Sigmoid colon (tissue), 7 donors: ENCODE results near the gene NKD2. TPM values are rescaled to one million over a fixed set of nuclear protein-coding genes. Genes with fewer than 3 reads are reported as not detected.

Source experiments
- DNase-seq: peaks from one replicate; pipeline ENCODE4 v3.0.0-alpha.2; 2019
- H3K27ac ChIP-seq, 4 donors: fragments of 200-600 bp; sonication (generic); one replicate each; pipeline ENCODE4 v1.5.1; 2016 to 2019; ENCODE audit warnings: mild to moderate bottlenecking in 1 of 4
- H3K27me3 ChIP-seq, 3 donors: fragments of 200-600 bp; sonication (generic); one replicate each; pipeline ENCODE4 v1.5.1; 2019; ENCODE audit warnings: mild to moderate bottlenecking in 1 of 3
- H3K36me3 ChIP-seq, 4 donors: fragments of 200-600 bp; sonication (generic); one replicate each; pipeline ENCODE4 v1.5.1; 2016 to 2019
- H3K4me1 ChIP-seq, 4 donors: fragments of 200-600 bp; sonication (generic); one replicate each; pipeline ENCODE4 v1.5.1; 2017 to 2019
- H3K4me3 ChIP-seq, 4 donors: fragments of 200-600 bp; sonication (generic); one replicate each; pipeline ENCODE4 v1.5.1; 2017 to 2019; ENCODE audit warnings: mild to moderate bottlenecking in 2 of 4, moderate library complexity in 1 of 4
- H3K9me3 ChIP-seq, 4 donors: fragments of 200-600 bp in 3 of 4; sonication (generic) in 3 of 4; one replicate each; pipeline versions ENCODE4 v1.5.1 to v1.6.1; 2013 to 2019
- EP300 ChIP-seq, 4 donors: sonication (generic); formaldehyde crosslinking; IDR thresholded peaks; one replicate each; pipeline ENCODE4 v1.6.1; 2017; ENCODE audit warnings: antibody characterized with exemption in 4 of 4
- POLR2A ChIP-seq, 2 donors: fragments of 450-650 bp; IDR thresholded peaks; one replicate each; pipeline ENCODE4 v1.6.1; 2016; ENCODE audit warnings: antibody characterized with exemption in 2 of 2, mild to moderate bottlenecking in 2 of 2, moderate library complexity in 2 of 2
- POLR2AphosphoS5 ChIP-seq, 4 donors: sonication (generic); formaldehyde crosslinking; IDR thresholded peaks; one replicate each; pipeline ENCODE4 v1.6.1; 2017; ENCODE audit warnings: antibody characterized with exemption in 4 of 4
- WGBS, 2 donors: extraction: QIAGEN DNeasy Blood & Tissue Kit; methylation state at CpG; one replicate each; pipeline ENCODE4 v1.1.7; 2013; 5-methylcytosine and 5-hydroxymethylcytosine counted together
- intact Hi-C: fragments of 100-400 bp; cut with DNase I; formaldehyde crosslinking; loops from one replicate; pipeline ENCODE4 v1.15.1; 2023
- polyA plus RNA-seq, 3 donors: library from polyadenylated mRNA; stranded (reverse); fragments of 200-250 nt; gene quantifications; one replicate each; pipeline ENCODE4 v1.2.3, GENCODE V29; 2013
- total RNA-seq, 4 donors: library from RNA; depleted of rRNA; stranded (reverse); fragments of >200 nt; gene quantifications; one replicate each; pipeline ENCODE4 v1.1.0, GENCODE V29; 2016
- TF ChIP-seq, protein P1 (sequence below), 4 experiments: fragments of 450-650 bp in 3 of 4; fragments of 200-600 bp in 1 of 4; IDR thresholded peaks; one replicate each; pipeline ENCODE4 v1.5.1; 2016 to 2019; ENCODE audit warnings: antibody characterized with exemption in 4 of 4, mild to moderate bottlenecking in 3 of 4, moderate library complexity in 2 of 4
- donor health status: healthy with polysubstance abuse.
- donor health status: Bipolar disorder and iron deficiency.
- donor health status: healthy.

Gene NKD2
- total and polyA plus RNA-seq, 7 donors: 0.60 to 4.4 (median 1.8) TPM

DNA sequence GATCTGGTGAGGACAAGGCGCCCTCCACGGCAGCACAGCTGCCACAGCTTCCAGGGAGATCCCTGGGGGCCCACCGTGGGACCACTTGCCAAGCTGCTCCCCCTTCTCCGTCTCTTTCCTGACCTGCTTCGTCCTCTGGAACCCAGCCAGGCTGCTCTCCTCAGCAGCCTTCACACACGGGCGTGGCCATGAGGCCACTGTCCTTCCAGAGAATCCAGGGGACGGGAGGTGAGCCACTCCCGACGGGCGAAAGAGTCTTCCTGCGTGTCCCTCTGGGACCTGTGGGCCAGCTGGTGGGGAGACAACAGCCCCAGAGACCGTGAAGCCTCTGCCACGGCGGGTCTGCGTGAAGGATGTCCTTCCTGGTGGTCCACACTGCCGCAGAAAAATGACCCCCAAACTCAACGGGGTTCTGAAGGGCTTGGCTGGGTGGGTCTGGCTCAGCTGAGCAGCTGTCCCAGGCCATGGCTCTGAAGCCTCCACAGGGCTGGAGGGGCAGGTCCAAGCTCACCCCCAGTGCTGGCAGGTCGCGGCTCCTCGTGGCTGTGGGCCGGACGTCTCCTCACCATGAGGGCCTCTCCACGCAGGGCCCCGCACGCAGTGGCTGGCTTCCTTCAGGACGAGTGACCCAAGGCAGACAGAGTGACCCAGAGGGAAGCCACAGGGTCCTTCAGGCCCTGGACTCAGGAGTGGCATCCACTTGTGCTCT lies 47.4 kb upstream of the NKD2 start:
- Histone ChIP-seq H3K36me3 (no peaks in the 10 kb centered on the region), H3K9me3 (no peaks in the 10 kb centered on the region), H3K4me1 (peaks cover 0 to 25% (median 19%) of the 10 kb centered on the region in 4 donors), H3K27me3 (no peaks in the 10 kb centered on the region), H3K4me3 (no peak overlapping the region), H3K27ac (no peak overlapping the region)
- TF ChIP-seq POLR2A (IDR thresholded peaks at IDR 0.05): no peak
- TF ChIP-seq, protein P1, sequence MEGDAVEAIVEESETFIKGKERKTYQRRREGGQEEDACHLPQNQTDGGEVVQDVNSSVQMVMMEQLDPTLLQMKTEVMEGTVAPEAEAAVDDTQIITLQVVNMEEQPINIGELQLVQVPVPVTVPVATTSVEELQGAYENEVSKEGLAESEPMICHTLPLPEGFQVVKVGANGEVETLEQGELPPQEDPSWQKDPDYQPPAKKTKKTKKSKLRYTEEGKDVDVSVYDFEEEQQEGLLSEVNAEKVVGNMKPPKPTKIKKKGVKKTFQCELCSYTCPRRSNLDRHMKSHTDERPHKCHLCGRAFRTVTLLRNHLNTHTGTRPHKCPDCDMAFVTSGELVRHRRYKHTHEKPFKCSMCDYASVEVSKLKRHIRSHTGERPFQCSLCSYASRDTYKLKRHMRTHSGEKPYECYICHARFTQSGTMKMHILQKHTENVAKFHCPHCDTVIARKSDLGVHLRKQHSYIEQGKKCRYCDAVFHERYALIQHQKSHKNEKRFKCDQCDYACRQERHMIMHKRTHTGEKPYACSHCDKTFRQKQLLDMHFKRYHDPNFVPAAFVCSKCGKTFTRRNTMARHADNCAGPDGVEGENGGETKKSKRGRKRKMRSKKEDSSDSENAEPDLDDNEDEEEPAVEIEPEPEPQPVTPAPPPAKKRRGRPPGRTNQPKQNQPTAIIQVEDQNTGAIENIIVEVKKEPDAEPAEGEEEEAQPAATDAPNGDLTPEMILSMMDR (IDR thresholded peaks at IDR 0.05): no peak
- no peak for TF ChIP-seq EP300 (IDR thresholded peaks at IDR 0.05)
- 60 to 71% methylated on average over 27 of the region's 27 CpGs for WGBS, 2 donors
- DNase-seq: no peak
- intact Hi-C loops: no loop called here

DNA sequence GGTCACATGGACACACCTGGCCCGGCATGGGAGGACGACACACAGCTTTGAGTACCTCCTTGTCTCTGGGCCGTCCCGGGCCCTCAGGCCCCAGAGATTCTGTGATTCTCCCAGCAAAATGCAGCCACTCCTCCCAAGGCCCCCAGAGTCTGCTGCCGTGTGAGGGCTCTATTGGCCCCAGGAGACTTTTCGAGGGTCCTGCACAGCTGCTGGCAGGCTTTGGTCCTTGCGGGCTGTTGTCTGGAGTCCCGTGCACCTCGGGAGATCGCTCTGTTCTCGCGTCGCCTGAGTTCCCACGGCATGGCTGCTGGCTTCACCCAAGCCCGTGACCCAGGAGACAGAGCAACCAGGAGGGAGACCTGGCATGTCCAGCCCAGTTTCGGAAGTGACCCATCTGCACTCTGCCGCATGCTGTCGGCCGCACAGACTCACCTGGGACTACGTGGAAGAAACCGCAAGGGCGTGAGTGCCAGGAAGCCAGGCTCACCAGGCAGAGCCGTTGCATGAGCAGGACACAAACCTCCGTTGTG lies 46.8 kb upstream of the NKD2 start:
- no peak overlapping the region for H3K4me3 ChIP-seq
- no peaks in the 10 kb centered on the region for H3K9me3 ChIP-seq
- intact Hi-C loops: no loop called here
- no peak overlapping the region for H3K27ac ChIP-seq
- WGBS, 2 donors: 86 to 90% methylated on average over 24 of the region's 24 CpGs
- no peak for DNase-seq
- H3K36me3 ChIP-seq: no peaks in the 10 kb centered on the region
- no peaks in the 10 kb centered on the region for H3K27me3 ChIP-seq
- TF ChIP-seq EP300 (IDR thresholded peaks at IDR 0.05) (no peak), POLR2AphosphoS5 (IDR thresholded peaks at IDR 0.05) (no peak), POLR2A (IDR thresholded peaks at IDR 0.05) (no peak)
- TF ChIP-seq, protein P1 (IDR thresholded peaks at IDR 0.05): no peak
- peaks cover 0 to 19% (median 13%) of the 10 kb centered on the region in 4 donors for H3K4me1 ChIP-seq

DNA sequence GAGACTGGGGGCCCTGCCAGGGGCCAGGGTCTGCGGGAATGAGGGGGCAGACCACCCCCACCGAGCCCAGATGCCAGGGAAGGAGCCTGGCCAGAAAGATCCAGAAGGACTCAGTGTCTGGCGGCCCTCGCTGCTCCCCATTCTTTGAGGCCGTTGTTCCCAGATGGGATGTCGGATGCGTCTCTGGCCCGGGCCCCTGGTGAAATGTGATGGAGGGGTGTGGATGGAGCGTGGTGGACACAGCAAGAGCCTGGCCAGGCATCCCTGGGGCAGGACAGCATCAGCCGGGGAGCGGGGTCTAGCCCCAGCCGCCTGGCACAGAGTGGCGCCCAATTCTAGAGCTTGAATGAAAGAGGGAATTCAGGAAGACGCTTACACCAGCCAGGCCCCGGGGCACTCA lies 46.2 kb upstream of the NKD2 start:
- intact Hi-C loops: no loop called here
- DNase-seq: no peak

DNA sequence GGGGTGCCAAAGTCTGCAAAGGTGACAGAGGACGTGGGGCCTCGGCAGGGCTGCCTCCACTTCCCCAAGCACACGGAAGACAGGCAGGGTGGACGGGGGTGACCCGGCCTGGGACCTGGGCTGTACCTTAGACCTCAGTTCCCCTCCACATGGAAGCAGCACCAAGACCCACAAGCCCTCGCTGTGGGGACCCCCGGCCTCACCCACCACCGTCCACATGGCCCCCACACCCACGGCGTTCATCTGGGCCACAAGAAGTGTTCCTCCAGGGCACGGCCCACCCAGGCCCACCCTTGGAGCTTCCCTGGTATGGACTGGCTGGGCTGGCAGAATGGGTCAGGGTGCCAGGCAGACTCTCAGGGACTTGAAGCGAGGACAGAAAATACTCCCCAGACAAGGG lies 45.8 kb upstream of the NKD2 start:
- Histone ChIP-seq H3K27ac (no peak overlapping the region), H3K27me3 (no peaks in the 10 kb centered on the region), H3K4me3 (no peak overlapping the region), H3K9me3 (no peaks in the 10 kb centered on the region), H3K4me1 (peaks cover 0 to 9% (median 4%) of the 10 kb centered on the region in 4 donors), H3K36me3 (no peaks in the 10 kb centered on the region)
- no peak for DNase-seq
- intact Hi-C loops: no loop called here
- TF ChIP-seq POLR2A (IDR thresholded peaks at IDR 0.05) (no peak), POLR2AphosphoS5 (IDR thresholded peaks at IDR 0.05) (no peak), EP300 (IDR thresholded peaks at IDR 0.05) (no peak)
- TF ChIP-seq, protein P1 (IDR thresholded peaks at IDR 0.05): no peak
- 88 to 97% methylated on average over 12 of the region's 12 CpGs for WGBS, 2 donors

More for the DNA sequence above, 46.2 kb upstream of the NKD2 start:
- WGBS, 2 donors: 82 to 91% methylated on average over 15 of the region's 15 CpGs
- no peaks in the 10 kb centered on the region for H3K9me3 ChIP-seq
- H3K4me1 ChIP-seq: peaks cover 0 to 13% (median 7%) of the 10 kb centered on the region in 4 donors
- H3K4me3 ChIP-seq: no peak overlapping the region
- H3K27ac ChIP-seq: no peak overlapping the region
- TF ChIP-seq POLR2A (IDR thresholded peaks at IDR 0.05): no peak
- TF ChIP-seq, protein P1 (IDR thresholded peaks at IDR 0.05): no peak
- no peak for TF ChIP-seq EP300 (IDR thresholded peaks at IDR 0.05)
- TF ChIP-seq POLR2AphosphoS5 (IDR thresholded peaks at IDR 0.05): no peak
- no peaks in the 10 kb centered on the region for H3K36me3 ChIP-seq
- no peaks in the 10 kb centered on the region for H3K27me3 ChIP-seq
